HepG2 (cell line): ENCODE results near the gene TEAD4. TPM values are rescaled to one million over a fixed set of nuclear protein-coding genes. Genes with fewer than 3 reads are reported as not detected.
A peak's percentile ranks its signal among the peaks of the same experiment; 100 is the strongest.

ENCODE experiments used
- RAD21 ChIP-seq: fragments of 450-650 bp; formaldehyde crosslinking; IDR thresholded peaks from 2 replicates; pipeline ENCODE4 v1.5.0; 2020; ENCODE audit warnings: mild to moderate bottlenecking
- RAD51 ChIP-seq: fragments of 450-650 bp; IDR thresholded peaks from 2 replicates; pipeline ENCODE4 v1.6.1; 2016; ENCODE audit warnings: borderline replicate concordance
- SIN3B ChIP-seq: fragments of 150-350 bp; IDR thresholded peaks from 2 replicates; pipeline ENCODE4 v1.6.1; 2014; ENCODE audit warnings: low read length
- XRCC5 ChIP-seq: fragments of 200-400 bp; formaldehyde crosslinking; optimal IDR thresholded peaks from 2 replicates; pipeline ENCODE3; 2017; ENCODE audit warnings: mild to moderate bottlenecking, low read length
- ZNF335 ChIP-seq: sonication (generic); formaldehyde crosslinking; IDR thresholded peaks from 2 replicates; pipeline ENCODE4 v1.4.0; 2020; ENCODE audit warnings: missing genetic modification reagents
- polyA plus RNA-seq, 8 experiments: library from polyadenylated mRNA; depleted of rRNA in 3 of 8; stranded (reverse) in 7 of 8; unstranded in 1 of 8; fragments of >200 nt; fragmentation: Illumina TruSeq in 4 of 8; extraction: Trizol in 4 of 8; gene quantifications; 2 replicates each; pipeline versions ENCODE4 v1.2.1 to v1.2.3, GENCODE V29; 2011 to 2016; ENCODE audit warnings: low read depth in 4 of 8, missing spikeins in 1 of 8, mixed read lengths in 1 of 8; ENCODE audit not compliant: insufficient read depth in 1 of 8
- total RNA-seq, 5 experiments: library from RNA; depleted of rRNA; stranded (reverse); fragments of >200 nt; fragmentation: Illumina TruSeq; extraction: Trizol; gene quantifications; 2 replicates each; pipeline ENCODE4 v1.2.3, GENCODE V29; 2016; ENCODE audit warnings: low read depth in 1 of 5
- TF ChIP-seq, protein P1 (sequence below): sonication (generic); formaldehyde crosslinking; IDR thresholded peaks from 2 replicates; pipeline ENCODE4 v1.5.1; 2020; ENCODE audit warnings: mild to moderate bottlenecking, missing genetic modification reagents, moderate library complexity
- TF ChIP-seq, protein P2 (sequence below): sonication (generic); formaldehyde crosslinking; IDR thresholded peaks from 2 replicates; pipeline ENCODE4 v1.5.0; 2020; ENCODE audit warnings: mild to moderate bottlenecking, missing genetic modification reagents, moderate library complexity

Gene TEAD4
- total and polyA plus RNA-seq, 2 of the 13 experiments (the other 11 are each of a cell fraction or from before 2014, with no cell fraction given) = 45.0 to 69.4 TPM

DNA sequence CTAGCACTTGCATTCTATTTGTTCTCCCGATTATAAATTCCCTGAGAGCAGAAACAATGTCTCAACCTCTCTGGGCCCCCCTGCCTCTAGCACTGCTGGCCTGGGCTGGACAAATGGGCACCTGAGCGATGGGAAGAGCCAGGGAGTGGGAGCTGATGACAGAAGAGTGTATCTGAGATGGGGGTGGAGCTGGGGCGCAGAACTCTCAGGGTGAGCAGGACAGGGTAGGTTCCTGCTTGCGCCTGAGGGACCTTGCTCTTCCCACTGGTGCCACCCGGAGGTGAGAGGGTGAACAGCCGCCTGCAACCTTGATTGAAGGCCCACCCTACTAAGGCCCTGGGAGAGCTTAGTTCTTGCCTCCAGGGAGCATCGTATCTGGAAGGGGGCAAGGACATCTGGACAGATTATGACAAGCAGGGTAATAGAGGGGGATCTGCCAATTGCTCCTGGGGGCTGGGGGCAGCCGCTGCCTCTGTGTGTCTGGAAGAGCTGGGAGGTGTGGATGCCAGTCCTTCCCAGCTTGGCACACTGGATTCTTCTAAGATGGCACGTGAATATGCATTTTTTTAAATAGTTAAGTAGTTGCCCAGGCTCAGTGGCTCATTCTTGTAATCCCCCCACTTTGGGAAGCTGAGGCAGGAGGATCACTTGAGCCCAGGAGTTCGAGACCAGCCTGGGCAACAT lies 75.0 kb downstream of the TEAD4 start (continued):
- TF ChIP-seq, protein P1, sequence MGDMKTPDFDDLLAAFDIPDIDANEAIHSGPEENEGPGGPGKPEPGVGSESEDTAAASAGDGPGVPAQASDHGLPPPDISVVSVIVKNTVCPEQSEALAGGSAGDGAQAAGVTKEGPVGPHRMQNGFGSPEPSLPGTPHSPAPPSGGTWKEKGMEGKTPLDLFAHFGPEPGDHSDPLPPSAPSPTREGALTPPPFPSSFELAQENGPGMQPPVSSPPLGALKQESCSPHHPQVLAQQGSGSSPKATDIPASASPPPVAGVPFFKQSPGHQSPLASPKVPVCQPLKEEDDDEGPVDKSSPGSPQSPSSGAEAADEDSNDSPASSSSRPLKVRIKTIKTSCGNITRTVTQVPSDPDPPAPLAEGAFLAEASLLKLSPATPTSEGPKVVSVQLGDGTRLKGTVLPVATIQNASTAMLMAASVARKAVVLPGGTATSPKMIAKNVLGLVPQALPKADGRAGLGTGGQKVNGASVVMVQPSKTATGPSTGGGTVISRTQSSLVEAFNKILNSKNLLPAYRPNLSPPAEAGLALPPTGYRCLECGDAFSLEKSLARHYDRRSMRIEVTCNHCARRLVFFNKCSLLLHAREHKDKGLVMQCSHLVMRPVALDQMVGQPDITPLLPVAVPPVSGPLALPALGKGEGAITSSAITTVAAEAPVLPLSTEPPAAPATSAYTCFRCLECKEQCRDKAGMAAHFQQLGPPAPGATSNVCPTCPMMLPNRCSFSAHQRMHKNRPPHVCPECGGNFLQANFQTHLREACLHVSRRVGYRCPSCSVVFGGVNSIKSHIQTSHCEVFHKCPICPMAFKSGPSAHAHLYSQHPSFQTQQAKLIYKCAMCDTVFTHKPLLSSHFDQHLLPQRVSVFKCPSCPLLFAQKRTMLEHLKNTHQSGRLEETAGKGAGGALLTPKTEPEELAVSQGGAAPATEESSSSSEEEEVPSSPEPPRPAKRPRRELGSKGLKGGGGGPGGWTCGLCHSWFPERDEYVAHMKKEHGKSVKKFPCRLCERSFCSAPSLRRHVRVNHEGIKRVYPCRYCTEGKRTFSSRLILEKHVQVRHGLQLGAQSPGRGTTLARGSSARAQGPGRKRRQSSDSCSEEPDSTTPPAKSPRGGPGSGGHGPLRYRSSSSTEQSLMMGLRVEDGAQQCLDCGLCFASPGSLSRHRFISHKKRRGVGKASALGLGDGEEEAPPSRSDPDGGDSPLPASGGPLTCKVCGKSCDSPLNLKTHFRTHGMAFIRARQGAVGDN (CRISPR knock-in tag) = peak; percentile 41; the same call in 1 of the 2 replicates
- TF ChIP-seq XRCC5 (peak; percentile 64), RAD21 (CRISPR knock-in tag) (peak; percentile 61), ZNF335 (no peak), RAD51 (no peak), SIN3B (no peak)
- TF ChIP-seq, protein P2, sequence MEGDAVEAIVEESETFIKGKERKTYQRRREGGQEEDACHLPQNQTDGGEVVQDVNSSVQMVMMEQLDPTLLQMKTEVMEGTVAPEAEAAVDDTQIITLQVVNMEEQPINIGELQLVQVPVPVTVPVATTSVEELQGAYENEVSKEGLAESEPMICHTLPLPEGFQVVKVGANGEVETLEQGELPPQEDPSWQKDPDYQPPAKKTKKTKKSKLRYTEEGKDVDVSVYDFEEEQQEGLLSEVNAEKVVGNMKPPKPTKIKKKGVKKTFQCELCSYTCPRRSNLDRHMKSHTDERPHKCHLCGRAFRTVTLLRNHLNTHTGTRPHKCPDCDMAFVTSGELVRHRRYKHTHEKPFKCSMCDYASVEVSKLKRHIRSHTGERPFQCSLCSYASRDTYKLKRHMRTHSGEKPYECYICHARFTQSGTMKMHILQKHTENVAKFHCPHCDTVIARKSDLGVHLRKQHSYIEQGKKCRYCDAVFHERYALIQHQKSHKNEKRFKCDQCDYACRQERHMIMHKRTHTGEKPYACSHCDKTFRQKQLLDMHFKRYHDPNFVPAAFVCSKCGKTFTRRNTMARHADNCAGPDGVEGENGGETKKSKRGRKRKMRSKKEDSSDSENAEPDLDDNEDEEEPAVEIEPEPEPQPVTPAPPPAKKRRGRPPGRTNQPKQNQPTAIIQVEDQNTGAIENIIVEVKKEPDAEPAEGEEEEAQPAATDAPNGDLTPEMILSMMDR = peak; percentile 83
